ENCODE measurements around the gene CTRB2.
"Not testable (repeated sequence)": the region's sequence is repeated elsewhere in the genome, so short reads cannot be mapped to it uniquely, and the experiment has no call there.

The CTRB2 gene

DNA sequence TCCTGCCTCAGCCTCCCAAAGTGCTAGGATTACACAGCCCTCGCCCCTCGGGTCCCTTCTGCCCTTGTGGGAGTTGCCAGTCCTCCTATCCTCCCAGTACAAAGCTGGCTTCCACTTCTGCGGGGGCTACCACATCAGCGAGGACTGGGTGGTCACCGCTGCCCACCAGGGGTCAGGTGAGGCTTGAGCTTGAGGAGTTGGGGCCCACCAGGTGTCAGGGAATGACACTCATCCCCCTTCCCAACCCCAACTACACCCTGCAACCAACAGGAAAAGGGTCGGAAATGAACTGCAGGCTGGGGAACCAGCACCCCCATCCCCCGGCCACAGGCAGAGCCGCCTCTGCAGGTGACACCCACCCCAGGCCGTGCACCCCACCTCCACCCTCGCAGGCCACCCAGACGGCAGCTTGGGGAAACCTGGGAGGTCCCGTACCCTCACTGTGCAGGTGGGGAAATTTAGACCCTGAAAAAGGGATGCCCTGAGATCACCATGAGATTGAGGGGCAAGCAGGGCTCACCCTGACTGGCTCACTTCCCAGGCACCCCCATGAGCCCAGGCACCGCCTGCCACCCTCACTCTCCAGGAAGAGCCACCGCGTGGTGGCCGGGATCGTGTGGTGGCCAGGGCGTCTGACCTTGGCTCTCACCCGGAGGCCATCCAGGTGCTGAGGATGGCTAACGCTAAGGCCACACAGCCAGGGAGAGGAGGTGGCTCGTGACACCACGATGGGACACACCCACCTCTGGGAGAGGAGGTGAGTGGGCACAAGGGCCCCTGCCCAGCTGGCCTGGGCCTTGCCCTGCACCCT lies 19.8 kb upstream of the CTRB2 start:
- no peak for DNase-seq (ENCODE audit: low spot score)

DNA sequence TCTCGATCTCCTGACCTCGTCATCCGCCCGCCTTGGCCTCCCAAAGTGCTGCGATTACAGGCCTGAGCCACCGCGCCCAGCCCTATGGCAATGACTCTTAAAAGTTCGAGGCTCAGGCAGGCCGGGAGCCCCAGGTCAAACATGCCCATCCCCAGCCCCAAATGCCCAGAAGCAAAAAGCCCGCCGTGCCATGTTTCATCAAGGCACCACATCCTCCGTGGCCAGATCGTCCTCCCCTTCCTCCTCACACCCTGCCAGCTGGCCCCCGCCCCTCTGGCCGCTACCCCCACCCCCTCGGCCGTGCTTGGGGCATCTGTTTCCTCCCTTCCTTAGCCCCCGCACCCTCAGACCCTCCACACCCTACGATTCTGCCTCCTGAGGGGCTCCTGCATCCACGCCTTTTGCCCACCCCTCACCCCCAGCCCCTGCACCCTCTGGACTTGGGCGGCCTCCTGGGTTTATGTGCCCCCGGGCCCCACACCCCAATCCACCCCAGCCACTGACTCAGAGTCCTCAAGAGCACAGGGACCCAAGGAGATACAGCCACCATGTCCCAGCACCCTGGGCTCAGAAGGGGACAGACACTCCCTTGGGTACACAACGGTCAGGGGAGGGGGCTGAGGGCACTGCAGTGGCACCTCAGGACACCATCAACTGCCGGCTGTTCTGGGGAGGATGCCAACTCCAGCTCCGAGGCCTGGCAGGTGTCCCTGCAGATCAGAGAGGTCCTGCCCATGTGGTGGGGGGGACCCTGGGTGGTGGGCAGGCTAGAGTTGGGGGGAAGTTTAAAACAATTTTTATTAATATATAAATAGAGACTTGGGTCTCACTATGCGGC lies 18.9 kb upstream of the CTRB2 start:
- no peak for DNase-seq (ENCODE audit: low spot score)

DNA sequence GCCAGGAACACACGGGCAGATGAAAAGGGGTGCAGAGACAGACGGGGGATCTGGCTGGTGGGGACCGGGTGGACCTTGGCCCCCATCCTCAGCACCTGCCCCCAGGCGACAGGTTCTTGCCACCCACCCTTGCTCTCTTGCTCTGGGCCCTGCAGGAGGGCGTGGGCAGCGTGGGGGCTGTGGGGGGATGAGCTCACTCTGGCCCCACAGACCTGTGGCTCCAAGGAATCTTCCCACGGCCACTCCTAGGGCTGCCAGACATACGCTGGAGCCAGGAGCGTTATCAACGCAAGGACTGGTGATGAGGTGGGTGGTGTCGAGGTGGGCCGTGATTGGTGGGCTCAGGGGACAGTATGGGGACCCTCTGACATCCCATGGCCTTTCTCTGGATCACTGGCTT lies 18.1 kb upstream of the CTRB2 start:
- DNase-seq (ENCODE audit: low spot score), result peak; percentile 33

DNA sequence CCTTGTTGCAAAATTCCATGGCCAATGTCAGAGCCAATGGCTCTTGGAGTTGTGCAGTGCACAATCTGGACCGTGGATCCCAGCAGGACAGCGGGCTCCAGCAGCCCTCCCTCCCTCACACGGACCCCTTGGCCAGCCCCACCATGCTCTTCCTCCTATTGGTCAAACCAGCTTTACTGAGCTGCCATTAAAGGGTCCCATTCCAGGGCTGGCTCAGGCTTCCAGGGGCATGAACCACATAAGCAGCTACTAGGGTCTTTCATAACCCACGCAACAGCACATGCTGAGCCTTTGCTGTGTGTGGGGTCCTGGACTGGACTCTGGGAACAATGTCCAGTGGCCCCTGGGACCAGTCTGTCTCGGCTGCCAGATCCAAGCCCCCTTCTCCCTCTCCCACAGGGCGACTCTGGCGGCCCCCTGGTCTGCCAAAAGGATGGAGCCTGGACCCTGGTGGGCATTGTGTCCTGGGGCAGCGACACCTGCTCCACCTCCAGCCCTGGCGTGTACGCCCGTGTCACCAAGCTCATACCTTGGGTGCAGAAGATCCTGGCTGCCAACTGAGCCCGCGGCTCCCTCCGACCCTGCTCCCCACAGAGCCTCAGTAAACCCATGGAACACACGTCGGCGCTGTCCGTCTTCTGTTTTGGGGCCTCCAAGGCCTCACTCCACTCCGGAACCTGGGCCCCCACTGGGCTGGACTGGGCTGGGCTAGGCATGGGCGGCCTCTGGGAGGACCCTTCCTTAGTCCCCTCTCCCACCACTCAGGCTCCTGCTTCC lies 17.5 kb upstream of the CTRB2 start:
- DNase-seq (ENCODE audit: low spot score), result no peak

DNA sequence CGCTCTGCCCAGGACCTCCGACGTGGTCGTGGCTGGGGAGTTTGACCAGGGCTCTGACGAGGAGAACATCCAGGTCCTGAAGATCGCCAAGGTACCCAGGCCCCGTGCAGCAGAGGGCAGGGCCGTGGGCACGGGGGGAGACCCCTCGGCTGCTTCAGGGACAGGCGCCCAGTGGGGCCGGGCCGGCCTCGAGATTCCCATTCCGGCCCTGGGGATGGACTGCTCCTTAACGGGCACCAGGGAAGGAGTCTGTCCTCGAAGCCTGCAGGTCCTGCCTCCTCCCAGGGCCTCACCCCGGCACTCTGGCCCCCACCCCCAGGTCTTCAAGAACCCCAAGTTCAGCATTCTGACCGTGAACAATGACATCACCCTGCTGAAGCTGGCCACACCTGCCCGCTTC lies 16.2 kb upstream of the CTRB2 start:
- not testable (repeated sequence) for DNase-seq (ENCODE audit: low spot score)

DNA sequence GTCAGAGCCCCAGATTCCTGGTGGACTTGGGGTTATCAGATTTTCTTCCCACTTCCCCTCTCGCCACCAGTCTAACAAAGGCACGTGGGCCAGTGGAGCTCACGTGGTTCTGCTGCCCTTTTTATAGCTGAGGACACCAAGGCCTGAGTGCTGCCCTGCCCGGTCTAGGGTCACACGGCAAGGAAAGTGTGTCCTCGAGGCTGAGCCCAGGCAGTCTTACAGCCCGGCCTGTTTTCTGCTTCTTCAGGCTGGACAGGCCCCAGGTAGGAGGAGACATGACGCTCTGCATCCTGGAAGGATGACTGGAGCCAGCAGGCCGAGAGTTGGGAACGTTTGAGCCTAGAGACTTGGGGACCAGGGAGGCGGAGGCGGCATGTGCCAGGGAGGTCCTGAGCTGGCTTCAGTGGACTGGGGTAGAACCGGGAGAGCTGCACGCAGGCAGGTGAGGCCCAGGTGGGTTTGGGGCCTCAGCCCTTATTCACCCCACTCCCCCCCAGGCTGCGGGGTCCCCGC lies 15.4 kb upstream of the CTRB2 start:
- no peak for DNase-seq (ENCODE audit: low spot score)

DNA sequence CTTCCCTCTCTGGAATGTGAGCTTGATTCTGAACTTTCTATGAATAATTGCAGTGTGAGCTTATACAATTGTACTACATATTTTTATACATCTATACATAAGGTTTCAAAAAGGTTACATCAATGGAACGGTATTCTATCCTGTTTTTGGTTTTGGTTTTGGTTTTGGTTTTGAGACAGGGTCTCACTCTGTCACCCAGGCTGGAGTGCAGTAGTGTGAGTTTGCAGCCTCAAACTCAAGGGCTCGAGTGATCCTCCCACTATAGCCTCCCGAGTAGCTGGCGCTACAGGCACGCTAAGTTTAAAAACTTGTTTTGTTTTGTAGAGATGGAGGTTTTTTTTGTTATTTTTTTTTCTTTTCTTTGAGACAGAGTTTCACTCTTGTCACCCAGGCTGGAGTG lies 12.9 kb upstream of the CTRB2 start:
- no peak for DNase-seq (ENCODE audit: low spot score)

DNA sequence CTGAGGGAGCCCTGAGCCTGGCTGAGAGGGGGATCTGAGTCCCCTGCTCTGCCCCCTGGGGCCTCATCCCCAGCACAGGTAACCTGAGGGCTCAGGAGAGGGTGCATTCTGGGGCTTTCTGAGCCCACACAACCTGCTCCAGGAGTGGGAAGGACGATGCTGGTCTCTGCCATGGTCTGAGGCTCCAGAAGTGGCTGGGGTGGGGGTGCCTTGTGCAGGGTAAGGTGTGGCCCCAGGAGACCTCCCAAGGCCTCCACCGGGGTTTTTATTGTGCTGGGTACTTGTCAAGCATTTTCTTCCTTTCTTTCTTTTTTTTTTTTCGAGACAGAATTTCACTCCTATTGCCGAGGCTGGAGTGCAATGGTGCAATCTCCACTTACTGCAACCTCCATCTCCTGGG lies 12.1 kb upstream of the CTRB2 start:
- DNase-seq (ENCODE audit: low spot score), result no peak

DNA sequence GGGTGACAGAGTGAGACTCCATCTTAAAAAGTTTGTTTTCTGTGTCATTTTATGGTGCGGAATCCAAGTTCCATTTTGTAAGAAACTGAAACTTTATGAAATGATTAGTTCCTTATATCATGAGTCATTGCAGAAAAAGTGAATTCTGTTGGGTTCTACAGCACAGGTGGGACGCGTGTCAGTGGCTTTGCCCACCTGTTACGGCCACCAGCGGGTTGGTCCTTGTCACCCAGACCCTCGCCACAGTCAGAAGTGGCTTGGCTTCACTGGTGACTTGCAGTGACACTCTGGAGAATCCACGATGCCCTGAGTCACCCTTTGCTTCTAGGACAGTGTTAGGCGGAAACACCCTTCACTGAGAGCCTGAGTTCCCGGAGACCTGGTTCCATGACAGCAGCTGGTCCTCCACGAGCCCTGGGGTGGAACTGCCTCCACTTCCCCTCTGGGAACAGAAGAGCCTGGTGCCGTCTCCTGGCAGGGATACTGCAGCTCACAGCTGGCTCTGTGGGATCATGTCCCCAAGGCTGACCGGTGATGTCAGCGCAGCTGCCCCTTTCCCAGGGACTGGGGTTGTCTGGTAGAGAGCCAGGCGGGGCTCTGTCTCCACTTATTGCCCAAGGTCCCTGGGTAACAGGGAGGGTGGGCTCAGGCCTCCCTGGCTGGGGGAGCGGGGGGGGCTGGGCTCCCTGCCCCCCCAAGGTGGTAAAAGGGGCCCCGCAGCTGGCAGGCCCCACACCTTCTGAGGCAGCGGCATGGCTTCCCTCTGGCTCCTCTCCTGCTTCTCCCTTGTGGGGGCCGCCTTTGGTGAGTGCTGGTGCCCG lies 11.5 kb upstream of the CTRB2 start, which contains the start of gene CTRB1:
TSS of gene CTRB1 (plus strand) at position 733 of the 821 bp plus-strand sequence. CDS start at position 753, 20 bp downstream.
- no peak for DNase-seq (ENCODE audit: low spot score)

DNA sequence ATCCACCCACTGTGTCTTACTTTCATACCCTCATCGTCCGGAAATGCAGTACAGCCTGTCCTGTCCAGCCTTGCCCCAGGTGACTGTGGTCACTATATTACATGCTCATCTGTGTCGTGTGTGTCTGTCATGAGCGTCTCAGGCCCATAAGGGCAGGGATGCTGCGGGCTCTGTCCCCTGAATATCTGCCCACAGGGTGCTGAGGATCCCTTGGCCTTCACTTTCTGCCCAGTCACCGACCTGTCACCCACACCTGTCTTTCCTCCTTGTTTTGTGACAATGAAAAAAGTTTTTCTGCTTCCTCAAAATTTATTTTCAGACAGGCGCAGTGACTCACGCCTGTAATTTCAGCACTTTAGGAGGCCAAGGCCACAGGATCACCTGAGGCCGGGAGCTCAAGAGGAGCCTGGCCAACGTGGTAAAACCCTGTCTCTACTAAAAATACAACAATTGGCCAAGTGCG lies 10.5 kb upstream of the CTRB2 start:
- DNase-seq (ENCODE audit: low spot score), result no peak

DNA sequence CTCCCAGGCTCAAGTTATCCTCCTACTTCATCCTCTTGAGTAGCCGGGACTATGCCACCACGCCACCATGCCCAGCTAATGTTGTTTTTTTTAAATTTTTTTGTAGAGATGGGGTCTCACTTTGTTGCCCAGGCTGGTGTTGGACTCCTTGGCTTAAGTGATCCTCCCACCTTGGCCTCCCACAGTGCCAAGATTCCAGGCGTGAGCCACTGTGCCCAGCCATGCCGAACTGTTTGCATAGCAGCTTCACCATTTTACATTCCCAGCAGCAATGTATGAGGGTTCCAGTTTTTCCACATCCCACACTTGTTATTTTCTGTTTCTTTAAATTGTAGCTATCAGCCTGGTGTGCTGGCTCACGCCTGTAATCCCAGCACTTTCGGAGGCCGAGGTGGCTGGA lies 9.6 kb upstream of the CTRB2 start:
- no peak for DNase-seq (ENCODE audit: low spot score)

DNA sequence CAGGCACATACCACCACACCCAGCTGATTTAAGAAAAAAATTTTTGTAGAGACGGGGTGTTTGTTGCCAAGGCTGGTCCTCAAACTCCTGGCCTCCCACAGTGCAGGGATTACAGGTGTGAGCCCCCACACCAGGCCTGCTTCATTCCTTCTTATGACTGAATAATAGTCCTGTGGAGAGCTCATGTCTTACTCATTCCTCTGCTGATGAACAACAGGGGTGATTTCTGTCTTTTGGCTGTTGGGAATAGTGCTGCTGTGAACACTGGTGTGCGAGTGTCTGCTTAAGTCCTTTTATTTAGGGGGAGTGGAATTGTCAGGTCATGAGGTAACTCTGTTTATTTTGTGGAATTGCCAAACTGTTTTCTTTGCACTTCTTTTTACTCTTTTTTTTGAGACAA lies 9.2 kb upstream of the CTRB2 start:
- no peak for DNase-seq (ENCODE audit: low spot score)

DNA sequence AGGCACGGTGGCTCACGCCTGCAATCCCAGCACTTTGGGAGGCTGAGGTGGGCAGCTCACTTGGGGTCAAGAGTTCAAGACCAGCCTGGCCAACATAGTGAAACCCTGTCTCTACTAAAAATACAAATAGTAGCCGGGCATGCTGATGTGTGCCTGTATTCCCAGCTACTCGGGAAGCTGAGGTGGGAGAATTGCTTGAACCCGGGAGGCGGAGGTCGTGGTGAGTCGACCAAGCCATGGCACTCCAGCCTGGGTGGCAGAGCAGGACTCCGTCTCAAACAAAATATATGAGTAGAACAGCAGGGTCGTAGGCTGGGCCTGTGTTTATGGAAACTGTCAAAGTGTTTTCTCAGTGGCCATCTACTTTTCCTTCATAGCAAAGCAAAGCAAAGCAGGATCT lies 4.3 kb upstream of the CTRB2 start:
- not testable (repeated sequence) for DNase-seq (ENCODE audit: low spot score)

DNA sequence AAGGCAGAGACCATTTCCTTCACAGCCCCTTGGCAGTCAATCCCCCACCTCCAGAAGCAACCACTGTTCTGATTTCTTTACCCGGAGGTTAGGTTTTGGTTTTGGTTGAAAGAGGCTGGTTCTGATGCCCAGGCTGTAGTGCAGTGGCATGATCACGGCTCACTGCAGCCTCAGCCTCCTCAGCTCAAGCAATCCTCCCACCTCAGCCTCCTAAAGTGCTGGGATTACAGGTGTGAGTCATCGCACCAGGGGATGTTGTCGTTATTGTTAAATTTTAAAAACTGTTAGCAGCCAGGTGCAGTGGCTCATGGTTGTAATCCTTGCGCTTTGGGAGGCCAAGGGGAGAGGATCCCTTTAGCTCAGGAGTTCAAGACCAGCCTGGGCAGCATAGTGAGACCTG lies 3.0 kb upstream of the CTRB2 start:
- DNase-seq (ENCODE audit: low spot score), result no peak

DNA sequence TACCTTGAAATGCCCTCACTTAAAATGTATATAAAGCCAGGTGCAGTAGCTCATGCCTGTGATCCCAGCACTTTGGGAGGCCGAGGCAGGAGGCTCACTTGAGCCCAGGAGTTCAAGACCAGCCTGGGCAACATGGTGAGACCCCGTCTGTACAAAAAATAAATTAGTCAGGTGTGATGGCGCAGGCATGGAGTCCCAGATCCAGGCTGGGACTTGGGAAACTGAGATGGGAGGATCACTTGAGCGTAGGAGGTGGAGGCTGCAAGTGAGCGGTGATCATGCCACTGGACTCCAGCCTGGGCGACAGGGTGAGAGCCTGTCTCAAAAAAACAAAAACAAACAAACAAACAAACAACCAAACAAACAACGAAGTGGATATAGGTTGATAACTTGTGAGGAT lies 2.6 kb upstream of the CTRB2 start:
- not testable (repeated sequence) for DNase-seq (ENCODE audit: low spot score)

DNA sequence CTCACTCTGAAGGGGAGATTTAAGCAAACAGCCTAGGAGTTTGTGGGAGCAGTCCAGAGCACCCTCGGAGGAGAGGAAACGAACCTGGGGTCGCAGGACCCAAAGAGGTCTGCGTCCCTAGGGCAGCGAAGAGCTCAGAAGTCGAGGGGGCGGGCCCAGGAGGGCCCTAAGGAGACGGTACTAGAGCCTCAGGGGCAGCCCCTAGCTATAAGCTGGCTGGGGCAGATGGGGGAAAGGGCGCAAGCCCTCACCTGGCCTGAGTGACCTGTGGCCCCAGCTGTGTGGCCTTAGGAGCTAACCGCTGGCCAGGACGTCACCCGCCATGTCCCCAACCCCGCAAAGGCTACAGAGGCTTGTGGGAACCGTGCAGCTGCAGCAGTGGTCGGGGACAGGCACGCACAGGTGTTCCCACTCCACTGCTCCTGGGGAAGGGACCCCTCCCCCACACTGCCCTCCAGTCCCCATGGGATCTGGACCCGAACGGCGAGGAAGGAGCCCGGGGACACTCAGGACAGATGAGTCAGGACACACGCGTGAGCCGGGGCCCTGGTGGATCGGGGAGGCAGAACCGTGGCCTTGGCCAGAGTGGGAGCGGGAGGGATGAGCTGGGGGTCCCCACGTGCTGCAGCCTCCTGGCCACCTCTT lies 2.0 kb upstream of the CTRB2 start:
- DNase-seq (ENCODE audit: low spot score), result no peak

DNA sequence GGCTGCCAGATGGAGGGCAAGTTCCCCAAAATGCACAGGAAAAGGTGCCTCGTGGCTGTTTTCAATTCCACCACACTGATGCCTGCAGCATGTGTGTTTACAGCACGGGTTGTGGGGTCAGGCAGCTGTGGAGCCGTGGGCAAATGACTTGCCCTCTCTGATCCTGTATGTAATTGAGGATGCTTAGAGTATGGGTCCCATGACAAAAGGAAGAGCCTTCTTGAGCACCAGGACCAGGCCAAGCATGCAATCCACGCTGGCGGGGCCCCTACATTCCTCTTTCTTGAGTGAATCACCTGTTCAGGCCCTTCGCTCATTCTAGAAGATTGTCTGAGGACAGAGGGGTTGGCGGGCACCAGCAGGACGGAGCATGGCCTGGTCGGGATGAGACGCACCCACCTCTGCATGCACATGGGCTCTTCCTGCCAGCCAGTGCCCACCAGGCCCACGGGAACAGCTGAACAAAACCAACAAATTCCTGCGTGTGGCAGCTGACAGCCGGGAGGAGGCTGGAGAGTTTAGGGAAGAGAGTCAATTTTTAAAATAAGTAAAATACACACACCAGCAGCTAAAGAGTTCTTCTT lies 1.4 kb upstream of the CTRB2 start:
- no peak for DNase-seq (ENCODE audit: low spot score)

DNA sequence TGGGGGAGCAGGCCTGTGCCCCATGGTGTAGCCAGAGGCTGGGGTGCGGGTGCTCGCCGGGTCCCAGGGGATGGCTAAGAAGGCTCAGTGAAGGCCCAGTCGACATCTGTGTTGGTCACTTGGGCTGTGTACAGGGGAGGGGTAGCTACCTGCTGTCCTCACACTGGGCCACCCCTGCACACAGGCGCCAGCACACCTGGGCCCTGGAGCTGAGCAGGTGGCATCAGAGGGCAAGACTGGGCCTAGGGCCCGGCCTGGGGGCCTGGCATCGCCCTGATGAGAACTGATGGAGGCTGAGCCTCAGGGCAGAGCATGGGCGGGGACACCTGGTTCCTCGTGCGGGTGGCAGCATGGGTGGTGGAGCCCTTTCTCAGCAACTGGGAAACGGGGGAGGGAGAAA lies 870 bp upstream of the CTRB2 start:
- DNase-seq (ENCODE audit: low spot score), result no peak

DNA sequence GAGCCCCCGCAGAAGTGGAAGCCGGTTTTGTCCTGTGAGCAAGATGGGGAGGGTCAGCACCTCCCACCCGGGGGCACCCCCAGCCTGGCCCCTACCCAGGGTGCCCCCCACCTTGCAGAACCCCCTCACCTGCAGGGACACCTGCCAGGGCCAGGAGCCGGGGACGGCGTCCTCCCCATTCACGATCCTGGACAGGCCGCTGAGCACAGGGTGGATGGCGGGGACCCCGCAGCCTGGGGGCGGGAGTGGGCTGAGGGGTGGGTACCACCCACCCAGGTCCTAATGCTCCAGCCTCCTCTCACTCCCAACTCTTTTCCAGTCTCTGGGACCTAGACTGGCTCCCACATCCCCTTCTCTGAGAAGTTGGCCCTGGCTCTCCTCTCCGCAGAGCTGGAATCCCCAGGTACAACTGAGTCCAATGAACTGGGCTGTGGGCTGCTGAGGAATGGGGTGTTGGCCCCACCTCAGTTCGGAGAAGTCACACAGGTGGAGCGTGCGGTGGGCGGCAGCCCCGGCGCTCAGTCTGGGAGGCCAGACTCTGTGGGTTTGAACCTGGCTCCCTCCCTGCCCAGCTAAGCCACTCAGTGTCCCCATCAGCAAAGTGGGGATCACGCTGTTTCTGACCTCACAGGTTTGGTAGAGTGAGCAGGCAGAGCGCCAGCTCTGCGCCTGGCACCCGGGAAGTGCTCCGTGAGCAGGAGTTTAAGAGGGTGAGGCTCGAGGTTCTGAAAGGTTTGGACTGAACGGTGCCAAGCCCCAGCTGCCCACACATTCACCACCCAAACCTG lies 806 bp downstream of the CTRB2 start:
- not testable (repeated sequence) for DNase-seq (ENCODE audit: low spot score)

DNA sequence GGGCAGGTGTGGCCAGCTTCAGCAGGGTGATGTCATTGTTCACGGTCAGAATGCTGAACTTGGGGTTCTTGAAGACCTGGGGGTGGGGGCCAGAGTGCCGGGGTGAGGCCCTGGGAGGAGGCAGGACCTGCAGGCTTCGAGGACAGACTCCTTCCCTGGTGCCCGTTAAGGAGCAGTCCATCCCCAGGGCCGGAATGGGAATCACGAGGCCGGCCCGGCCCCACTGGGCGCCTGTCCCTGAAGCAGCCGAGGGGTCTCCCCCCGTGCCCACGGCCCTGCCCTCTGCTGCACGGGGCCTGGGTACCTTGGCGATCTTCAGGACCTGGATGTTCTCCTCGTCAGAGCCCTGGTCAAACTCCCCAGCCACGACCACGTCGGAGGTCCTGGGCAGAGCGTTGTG lies 1.5 kb downstream of the CTRB2 start:
- DNase-seq (ENCODE audit: low spot score), result not testable (repeated sequence)

All from kidney tubule cell (primary cell).